ENCODE results near the gene PARP6.

DNA sequence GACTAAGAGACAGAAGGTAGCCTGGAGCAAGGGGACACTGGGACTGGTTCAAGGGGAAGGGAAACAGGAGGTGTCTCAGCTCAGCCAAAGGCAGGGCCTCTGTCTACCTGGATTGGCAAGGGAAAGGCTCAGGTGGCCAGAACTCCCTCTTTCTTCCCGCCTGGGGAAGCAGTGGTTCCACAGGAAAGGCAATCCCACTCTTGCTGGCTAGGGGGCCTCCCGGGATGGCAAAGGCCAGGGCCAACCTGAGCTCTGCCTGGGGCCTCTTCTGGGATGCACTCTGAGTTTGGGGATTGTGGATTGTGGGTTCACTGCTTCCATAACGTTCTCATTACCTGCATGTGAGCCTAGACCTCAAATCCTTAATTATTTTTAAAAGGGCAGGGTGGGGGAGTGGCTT, 13.0 kb upstream of the PARP6 start:
- TF ChIP-seq, protein P1, sequence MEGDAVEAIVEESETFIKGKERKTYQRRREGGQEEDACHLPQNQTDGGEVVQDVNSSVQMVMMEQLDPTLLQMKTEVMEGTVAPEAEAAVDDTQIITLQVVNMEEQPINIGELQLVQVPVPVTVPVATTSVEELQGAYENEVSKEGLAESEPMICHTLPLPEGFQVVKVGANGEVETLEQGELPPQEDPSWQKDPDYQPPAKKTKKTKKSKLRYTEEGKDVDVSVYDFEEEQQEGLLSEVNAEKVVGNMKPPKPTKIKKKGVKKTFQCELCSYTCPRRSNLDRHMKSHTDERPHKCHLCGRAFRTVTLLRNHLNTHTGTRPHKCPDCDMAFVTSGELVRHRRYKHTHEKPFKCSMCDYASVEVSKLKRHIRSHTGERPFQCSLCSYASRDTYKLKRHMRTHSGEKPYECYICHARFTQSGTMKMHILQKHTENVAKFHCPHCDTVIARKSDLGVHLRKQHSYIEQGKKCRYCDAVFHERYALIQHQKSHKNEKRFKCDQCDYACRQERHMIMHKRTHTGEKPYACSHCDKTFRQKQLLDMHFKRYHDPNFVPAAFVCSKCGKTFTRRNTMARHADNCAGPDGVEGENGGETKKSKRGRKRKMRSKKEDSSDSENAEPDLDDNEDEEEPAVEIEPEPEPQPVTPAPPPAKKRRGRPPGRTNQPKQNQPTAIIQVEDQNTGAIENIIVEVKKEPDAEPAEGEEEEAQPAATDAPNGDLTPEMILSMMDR (IDR thresholded peaks at IDR 0.05), result no peak
- TF ChIP-seq POLR2A (IDR thresholded peaks at IDR 0.05), result no peak

Data from right lobe of liver (tissue), 4 donors.